IMR-90 (cell line): ENCODE data around the gene SSX2B. TPM values are rescaled to one million over a fixed set of nuclear protein-coding genes. Genes with fewer than 3 reads are reported as not detected.

Experiments used
- microRNA-seq, 2 experiments: library from miRNA; stranded (forward) in 1 of 2; unstranded in 1 of 2; fragments of 10-50 nt in 1 of 2; fragments of <30 nt in 1 of 2; gene quantifications in 1 of 2; microRNA quantifications in 1 of 2; one replicate each; pipeline versions ENCODE3 to v1.1.0; 2013 to 2020; ENCODE audit not compliant: insufficient read depth in 1 of 2, insufficient read length in 1 of 2, unreplicated experiment in 1 of 2
- polyA plus RNA-seq, 3 experiments: library from polyadenylated mRNA; depleted of rRNA; stranded (reverse); fragments of >200 nt; gene quantifications; 2 replicates each; pipeline ENCODE4 v1.2.3, GENCODE V29; 2012; ENCODE audit warnings: low replicate concordance in 1 of 3
- small RNA-seq, 5 experiments: library from RNA; depleted of rRNA; stranded (forward); fragments of <200 nt; gene quantifications; one replicate each; pipeline ENCODE3, GENCODE V24; 2012
- total RNA-seq: library from RNA; depleted of rRNA; stranded (reverse); fragments of >200 nt; gene quantifications from 2 replicates; pipeline ENCODE4 v1.2.3, GENCODE V29; 2012; rRNA removed

SSX2B gene
- total and polyA plus RNA-seq, 2 of the 4 experiments (the other 2 are of a cell fraction): not detected

Small RNA genes within 50 kb of the gene (microRNA-seq; reads per million reads assigned to microRNA genes)
- not detected for gene AC244505.3 (ENCODE audit: insufficient read depth, insufficient read length)
- not detected for gene AC244505.5 (ENCODE audit: insufficient read depth, insufficient read length)
- gene AC244505.6 (ENCODE audit: insufficient read depth, insufficient read length): not detected
- not detected for gene AC244505.7 (ENCODE audit: insufficient read depth, insufficient read length)

Small RNA genes within 50 kb of the gene (small RNA-seq; reads per million reads assigned to genes)
- gene AC244505.3 (0 reads per million in 5 experiments), gene AC244505.5 (0 reads per million in 5 experiments), gene AC244505.6 (0 reads per million in 5 experiments), gene AC244505.7 (0 reads per million in 5 experiments)

Other genes with a start within 250 kb of the SSX2B start
- not detected in 2 replicates for gene XAGE1B, start 234.2 kb upstream of the SSX2B start, total RNA-seq
- gene XAGE1B, start 234.2 kb upstream of the SSX2B start, polyA plus RNA-seq (2012; rRNA removed): not detected in 2 replicates
- gene SSX7, start 96.4 kb upstream of the SSX2B start, total RNA-seq: not detected in 2 replicates
- gene SSX7, start 96.4 kb upstream of the SSX2B start, polyA plus RNA-seq (2012; rRNA removed): not detected in 2 replicates
- not detected in 2 replicates for gene SSX2, start 44.1 kb upstream of the SSX2B start, total RNA-seq
- gene SSX2, start 44.1 kb upstream of the SSX2B start, polyA plus RNA-seq (2012; rRNA removed): not detected in 2 replicates
- not detected in 2 replicates for gene SPANXN5, start 46.2 kb downstream of the SSX2B start, total RNA-seq
- not detected in 2 replicates for gene SPANXN5, start 46.2 kb downstream of the SSX2B start, polyA plus RNA-seq (2012; rRNA removed)
- gene XAGE5, start 60.0 kb downstream of the SSX2B start, total RNA-seq: not detected in 2 replicates
- not detected in 2 replicates for gene XAGE5, start 60.0 kb downstream of the SSX2B start, polyA plus RNA-seq (2012; rRNA removed)
- not detected in 2 replicates for gene XAGE3, start 116.8 kb downstream of the SSX2B start, total RNA-seq
- gene XAGE3, start 116.8 kb downstream of the SSX2B start, polyA plus RNA-seq (2012; rRNA removed): not detected in 2 replicates
- 15.6 and 17.9 TPM in 2 replicates for gene FAM156B, start 146.1 kb downstream of the SSX2B start, total RNA-seq
- 44.0 and 52.4 TPM in 2 replicates for gene FAM156B, start 146.1 kb downstream of the SSX2B start, polyA plus RNA-seq (2012; rRNA removed)
- gene FAM156A, start 207.3 kb downstream of the SSX2B start, total RNA-seq: 7.5 TPM in 2 replicates
- gene FAM156A, start 207.3 kb downstream of the SSX2B start, polyA plus RNA-seq (2012; rRNA removed): 35.1 and 39.2 TPM in 2 replicates